Stimulated activated CD4-positive, alpha-beta T cell treated with anti-CD3 and anti-CD28 coated beads, Interleukin-4, amount 100 ng/mL, for 24 hours (primary cell): ENCODE measurements around the gene DTNB.
"Not testable (repeated sequence)": the region's sequence is repeated elsewhere in the genome, so short reads cannot be mapped to it uniquely, and the experiment has no call there.

Source experiments
- DNase-seq: peaks from one replicate; pipeline ENCODE4 v3.0.0-alpha.2; 2020

Gene DTNB

DNA sequence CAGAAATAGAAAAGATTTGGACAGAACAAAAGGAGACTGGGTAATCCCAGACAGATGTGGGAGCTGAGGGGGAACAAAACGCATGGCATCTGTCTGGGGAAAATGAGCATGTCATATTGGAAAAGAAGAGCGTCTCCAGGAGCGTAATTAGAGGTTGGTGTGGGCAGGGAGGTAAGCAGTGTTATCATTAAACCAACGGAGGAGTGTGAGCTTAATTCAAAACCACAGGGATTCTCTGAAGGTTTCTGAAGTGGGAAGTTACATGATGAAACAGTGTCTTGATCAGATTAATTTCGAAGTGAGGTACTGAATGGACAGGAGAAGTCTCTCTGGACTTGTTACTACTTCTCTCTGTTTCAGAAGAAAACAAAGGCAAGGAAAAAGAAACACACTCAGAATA, 53.3 kb downstream of the DTNB start:
- DNase-seq, result no peak

DNA sequence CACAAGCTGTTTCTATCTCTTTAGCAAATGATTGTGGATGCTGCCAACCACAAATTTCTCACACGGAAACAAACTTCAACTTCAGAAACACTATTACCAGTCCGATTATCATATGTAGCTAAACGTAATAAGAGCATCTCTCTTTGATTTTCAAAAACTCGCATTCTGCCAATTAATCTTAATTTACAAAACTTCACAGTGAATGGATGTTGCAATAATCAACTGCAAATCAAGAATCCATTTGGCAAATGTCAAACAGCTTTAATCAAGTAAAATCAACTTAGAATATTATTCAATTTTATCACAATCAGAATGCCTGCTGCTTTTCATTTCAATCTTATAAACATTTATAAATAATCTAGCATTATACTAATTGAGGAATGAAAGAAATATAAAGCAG, 54.2 kb downstream of the DTNB start:
- DNase-seq, result no peak

DNA sequence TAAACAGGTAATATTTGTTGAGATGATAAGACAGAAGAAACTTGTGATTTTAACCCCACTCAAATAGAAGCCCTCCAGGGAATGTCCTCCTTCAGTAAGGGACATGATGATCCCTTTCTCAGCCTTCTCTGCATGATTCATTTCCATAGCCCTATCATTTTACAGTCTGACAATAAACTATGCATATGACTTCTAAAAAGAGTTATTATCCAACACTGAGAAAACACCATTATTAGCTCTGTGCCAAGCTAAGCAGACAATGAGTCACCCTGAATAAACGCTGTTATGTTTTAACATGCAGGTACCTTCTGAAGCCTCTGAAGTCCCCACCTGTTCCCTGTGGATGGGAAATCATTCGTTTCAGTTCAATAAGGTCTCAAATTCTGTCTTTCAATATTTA, 54.7 kb downstream of the DTNB start:
- no peak for DNase-seq

DNA sequence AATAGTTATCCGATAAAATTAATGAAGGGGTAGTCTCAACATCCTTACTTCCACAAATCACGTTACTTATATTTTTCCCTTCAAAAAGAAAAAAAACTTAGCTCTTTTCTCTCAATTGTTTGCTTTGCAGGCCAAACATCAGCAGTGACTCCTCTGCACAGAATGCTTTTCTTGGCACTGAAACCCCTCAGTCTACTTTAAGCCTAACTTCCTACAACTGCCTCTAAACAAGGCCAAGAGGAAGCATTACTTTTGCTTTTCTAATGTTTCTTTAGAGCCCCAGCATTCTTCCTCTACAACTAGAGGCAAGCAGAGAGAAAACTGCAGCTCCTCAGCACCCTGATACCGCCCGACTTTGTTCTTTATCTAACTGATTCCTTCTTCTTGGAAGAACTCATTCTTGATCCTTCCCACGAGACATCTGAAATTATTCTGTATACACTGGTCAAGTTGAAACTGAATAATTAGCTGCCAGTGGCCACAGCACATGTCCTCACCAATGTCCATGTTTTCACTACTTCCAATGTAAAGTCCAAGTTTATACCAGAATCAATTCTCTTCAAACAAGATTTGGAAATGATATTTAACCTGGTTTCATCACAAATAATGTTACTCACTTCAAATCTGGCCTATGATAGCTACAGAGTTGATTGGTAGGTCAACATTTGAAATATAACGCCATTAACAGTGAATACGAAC, 55.3 kb downstream of the DTNB start:
- DNase-seq, result no peak

DNA sequence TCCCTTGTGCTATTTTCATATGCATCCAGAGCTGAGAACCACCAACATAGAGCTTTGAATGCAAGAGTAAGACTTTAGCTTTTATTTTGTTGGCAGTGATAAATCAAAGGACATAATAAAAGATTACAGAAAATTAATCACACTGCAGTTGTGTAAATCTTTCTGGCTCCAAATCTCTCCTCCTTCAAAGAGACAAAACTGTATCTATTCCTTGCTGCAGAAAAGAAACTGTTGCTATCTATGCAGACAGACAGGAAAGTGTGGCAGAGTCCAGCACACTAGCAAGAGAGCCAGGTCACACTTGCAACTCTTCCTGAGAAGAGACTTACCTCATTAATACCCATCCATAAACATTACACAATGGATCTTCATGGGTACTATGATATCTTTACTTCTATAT, 57.5 kb downstream of the DTNB start:
- no peak for DNase-seq

DNA sequence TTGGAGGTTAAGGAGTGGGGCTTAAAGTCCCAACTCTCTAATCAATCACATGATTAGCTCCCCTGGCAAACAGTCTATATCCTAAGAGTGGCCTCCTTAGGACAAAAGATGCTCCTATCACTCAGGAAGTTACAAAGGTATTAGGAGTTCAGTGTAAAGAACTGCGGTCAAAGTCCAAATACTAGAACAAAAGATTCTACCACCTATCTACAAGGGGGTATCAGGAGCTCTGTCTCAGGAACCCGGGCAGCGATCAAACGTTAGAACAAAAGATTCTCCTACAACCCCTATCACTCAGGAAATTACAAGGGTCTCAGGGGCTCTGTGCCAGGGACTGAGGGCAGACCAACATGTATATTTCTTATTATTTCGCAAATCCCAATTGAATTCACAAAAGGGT, 58.0 kb downstream of the DTNB start:
- DNase-seq, result no peak

DNA sequence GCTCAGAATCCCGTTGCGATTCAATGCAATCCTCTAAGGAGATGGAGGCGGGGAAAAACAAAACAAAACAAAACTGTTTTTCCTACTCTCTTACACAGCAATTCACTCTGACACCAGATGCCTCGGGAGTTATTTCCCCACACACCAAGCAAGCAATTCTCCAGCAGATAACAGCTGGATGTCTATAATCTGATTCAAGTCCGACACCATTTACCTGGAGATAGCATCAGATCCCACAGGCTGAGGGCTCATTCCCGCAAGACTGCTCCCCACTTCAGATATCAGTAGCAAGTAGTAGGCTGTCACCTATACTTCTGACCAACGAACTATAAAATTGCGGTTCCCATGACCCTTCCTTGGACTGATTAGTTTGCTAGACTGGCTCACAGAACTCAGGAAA, 58.7 kb downstream of the DTNB start:
- no peak for DNase-seq

DNA sequence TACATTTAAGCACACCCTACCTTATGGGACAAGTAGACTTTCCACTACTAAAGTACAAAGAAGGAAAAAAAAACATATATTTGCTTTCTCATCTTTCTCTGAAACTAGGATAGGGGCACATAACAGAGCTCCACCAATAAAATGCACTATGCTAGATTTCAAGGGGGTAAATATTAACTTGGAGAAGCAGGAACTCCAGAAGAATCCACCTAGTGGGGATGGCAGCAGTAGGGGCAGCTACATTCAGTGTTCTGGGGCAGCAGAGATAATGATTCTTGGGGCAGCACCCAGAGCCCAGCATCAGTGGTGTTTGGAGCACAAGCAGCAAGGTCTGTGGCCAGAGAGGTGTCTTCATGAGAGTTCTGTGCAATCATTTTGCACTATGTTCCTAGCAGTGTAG, 64.7 kb downstream of the DTNB start:
- DNase-seq, result no peak

DNA sequence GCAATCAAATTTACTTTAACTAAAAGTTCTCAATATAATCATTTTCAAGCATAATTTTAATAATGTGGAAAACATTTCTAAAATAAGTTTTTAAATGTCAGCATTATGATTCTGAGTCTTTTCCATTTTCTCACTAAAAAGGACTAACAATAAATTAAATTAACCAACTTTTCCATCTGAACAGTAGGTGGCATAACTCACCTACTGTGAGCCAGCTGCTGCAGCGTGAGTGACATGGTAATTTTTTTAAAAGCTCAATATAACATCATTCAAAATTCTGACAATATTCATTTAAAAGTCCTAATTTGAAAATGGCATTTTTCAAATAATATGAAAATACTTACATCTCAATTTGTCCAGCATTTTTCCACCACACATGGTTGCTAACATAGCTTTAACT, 66.5 kb downstream of the DTNB start:
- no peak for DNase-seq

DNA sequence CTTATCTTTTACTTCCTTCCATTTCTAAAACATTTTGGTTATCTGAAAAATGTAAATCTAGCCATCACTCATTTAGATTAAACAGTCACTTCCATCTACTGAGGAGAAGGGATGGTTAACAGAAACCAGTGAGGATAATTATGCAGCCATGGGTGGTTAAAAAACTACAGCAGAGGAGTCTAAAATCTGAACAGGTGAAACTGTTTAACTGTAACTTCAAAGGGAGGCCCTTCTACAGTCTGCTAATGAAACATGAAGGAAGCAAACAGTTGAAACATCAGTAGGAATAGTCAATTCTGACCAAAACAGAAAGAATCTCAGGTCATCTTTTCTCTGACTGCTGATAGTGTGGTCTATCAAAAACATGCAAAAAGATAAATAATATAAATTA, 71.0 kb downstream of the DTNB start:
- no peak for DNase-seq

DNA sequence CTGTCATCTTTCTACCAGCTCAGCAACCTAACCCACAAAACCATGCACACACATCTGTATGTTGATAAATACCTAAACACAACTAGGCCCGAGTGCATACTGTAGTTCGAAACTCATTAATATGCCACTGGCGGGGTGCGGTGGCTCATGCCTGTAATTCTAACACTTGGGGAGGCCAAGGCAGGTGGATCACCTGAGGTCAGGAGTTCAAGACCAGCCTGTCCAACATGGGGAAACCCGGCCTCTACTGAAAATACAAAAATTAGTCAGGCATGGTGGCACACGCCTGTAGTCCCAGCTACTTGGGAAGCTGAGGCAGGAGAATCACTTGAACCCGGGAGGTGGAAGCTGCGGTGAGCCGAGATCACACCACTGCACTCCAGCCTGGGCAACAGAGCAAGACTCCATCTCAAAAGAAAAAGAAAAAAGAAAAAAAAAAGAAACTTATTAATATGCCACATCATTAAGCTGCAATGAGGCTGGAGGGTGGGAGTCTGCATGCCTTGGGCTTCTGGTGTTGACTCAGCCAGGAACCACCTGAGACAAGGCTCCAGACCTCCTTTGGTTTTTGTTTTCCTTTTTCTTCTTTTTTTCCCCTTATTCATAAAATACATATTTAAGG, 71.6 kb downstream of the DTNB start:
- not testable (repeated sequence) for DNase-seq

DNA sequence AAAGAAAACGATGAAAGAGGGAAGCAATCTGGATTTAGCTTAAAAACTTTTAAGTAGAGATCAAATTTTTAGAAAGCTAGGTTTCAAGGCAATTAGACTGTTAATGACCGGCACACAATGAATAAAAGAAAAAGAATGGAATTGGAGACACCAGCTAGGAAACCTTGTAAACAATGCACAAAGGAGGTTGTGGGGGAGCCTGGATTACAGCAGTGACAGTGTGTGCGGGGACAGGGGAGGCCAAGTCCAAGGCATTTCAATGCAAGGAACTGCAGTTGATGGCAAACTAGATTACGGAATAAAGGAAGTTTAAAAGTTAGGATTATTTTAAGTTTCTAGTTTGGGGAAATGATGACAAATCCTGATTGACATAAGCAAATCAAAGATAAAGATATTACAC, 74.5 kb downstream of the DTNB start:
- no peak for DNase-seq

DNA sequence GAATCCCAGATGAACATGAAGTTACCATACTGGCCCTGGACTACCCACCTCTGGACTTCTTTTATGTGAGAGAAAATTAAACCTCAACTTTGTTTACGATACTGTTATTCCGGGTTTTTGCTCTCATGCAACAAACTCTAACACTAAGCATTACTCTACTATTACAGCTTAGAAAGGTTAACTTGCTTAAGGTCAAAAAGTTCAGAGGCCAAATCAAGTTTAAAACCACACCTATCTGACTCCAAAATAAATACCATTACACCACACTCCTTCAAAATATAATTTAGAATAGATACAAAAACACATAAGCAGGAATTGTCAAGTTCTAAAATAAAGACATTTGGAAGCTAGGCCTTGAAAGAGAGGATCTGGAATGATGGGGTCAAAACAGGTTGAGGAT, 75.0 kb downstream of the DTNB start:
- no peak for DNase-seq

DNA sequence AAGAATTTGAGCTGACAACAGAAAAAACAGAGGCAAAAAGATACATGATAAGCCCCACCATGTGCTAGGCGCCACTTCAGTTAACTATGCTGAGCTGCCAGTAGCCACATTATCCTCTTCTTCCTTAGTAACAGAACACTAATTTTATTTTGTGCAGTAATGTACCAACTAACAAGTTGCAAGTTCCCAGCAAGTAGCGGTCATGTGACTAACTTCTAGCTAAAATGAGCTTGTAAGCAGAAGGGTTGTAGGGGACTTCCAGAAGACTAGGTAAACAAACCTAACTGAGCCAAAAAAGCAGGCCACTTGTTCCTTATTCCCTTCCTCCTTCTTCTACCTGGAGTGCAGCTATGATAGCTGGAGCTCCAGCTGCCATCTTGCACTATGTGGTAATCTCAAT, 75.5 kb downstream of the DTNB start:
- no peak for DNase-seq

DNA sequence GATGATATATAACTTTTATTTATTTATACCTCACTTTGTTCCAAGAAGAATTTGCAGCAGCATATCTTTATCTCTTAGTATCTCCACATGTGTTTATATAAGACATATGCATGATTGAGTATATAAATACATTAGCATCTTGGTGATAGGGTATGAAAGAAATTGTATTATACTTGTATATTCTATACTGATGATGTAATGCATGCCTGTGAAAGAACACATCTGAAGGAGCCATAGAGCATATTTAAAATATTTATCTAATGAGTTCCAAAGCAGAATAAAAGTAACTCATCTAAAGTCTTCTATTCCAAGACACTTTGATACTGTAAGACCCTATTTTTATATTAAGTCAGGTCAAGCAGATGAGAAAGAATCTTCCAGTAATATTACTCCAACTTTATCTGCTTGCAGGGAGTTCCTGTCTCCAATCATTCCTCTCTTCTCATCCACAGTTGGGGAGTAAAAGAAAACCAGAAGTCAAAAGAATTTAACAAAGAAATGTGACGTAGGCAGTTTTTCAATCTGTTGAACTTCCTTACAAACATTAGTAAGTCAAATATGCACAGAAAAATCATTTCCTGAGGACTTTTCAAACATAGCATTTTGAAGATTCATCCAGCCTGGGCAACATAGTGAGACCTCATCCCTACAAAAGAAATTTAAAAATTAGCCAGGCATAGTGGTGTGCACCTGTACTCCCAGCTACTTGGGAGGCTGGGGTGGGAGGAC, 76.7 kb downstream of the DTNB start:
- DNase-seq, result no peak

DNA sequence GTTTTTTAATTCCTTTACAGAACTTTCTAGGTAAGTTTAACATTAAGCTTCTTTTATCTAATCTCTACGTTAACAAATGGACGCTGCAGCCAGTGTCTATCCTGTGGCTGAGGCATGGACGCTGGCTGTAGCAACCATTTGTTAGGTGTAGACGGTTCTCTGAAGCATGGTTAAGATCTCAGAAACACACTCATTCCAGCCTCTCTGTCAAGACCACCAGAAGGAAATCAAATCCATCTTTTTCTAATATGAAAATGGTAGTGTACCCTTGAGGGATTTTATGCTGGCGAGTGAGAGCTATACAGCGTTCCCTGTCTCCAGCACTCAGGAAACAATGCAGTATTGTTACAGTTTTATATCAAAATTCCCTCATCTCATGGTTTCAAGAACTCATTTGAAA, 78.0 kb downstream of the DTNB start:
- DNase-seq, result no peak

DNA sequence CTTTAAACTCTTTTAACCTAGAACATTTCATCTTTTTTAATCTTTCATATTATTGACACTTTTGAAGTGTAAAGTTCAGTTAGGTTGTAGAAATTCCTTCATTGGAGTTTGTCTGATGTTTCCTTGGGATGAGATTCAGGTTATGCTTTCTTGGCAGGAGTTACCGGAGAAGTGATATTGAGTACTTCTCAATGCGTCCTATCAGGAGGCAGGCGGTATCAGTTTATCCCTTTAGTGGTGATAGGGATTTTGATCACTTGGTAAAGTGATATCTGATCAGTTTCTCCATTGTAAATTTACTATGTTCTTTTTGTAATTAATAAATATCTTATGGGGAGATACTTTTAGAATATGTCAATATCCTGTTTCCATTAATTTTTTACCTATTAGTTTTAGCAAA, 78.4 kb downstream of the DTNB start:
- DNase-seq, result no peak

DNA sequence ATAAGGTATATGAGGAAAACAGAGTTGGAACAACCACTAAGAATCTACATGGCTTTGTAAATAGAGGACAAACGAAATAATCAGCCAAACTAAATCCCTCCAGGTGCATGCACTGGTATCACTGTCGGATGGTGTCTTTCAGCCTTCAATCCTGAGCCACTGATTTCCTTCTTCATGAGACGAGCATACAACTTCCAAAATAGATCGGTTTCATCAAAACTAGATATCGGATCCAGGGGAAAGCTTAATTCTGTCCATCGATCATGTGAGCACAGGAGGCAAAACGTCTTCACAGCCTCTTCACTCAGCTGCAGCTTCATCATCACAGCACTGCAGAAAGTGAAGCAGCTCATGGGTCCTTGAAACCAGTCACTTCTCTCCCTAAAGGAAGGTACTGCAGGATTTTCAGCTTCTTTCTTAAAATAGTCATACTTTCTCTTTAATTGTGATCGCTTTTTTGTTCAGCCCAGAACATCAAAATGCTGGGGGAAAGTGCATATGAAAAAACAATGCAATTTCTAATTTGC, 80.5 kb downstream of the DTNB start:
- no peak for DNase-seq

DNA sequence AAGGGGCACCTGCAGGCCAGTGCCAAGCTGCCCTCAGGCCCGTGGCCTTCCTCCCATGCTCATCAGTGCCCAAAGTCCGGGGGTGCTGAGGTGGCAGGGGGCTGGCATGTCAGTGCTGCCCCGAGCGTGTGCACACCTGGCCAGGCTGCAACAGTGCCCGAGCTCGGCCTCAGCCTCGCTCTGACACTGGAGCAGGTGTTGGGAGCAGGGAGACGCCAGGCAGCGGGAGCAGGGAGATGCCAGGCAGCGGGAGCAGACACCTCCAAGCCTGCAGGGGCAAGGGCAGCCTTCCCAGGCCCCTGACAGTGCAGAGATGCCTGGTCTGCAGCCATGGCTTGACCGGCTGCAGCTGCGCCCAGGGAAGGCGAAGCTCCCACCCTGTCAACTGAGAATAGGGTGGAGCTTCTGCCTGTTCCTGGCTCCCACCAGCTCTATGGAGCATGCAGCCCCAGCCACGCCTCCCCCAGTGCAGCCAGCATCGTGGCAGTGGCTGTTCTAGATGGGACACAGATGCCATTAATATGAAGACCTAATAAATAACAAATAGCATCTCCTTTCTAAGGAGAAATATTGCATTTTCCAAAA, 82.4 kb downstream of the DTNB start:
- DNase-seq, result no peak

DNA sequence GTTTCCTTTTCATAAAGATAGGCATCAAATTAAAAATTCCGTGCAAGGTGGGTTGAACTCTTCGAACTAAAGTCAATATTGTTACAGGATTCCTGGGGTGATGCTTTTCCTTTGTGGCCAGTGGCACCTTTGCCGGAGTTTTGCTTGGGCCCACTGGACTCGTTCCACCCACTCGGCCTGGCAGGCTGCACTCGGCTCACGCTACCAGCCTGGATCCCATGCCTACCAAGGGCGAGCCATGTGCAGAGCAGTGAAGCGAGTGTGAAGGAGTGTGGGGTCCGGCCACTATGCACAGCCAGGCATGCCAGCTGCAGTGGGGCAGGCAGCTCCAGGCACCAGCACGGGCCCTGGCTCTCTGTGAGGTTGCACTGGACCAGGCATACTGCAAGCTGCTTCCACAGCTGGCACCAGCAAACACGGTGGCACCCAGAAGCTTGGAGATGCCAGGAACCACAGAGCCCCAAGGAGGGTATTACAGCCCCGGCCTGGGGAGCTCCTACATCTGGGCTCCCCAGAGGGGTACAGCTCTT, 83.6 kb downstream of the DTNB start:
- no peak for DNase-seq

DNA sequence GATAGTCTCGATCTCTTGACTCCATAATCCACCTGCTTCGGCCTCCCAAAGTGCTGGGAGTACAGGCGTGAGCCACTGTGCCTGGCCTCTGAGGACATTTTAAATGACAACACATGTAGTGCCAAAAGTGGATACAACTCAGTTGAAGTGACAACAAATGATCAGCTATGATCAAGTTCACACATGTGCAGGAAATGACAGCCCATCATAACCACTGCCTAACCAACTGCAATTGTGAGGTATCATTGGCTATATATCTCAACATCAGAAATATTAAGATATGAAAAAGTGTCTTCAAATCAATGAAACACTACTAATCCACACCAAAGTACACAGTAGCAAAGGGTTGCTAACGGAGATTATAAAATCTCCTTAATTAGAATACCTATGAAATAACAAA, 84.8 kb downstream of the DTNB start:
- no peak for DNase-seq

DNA sequence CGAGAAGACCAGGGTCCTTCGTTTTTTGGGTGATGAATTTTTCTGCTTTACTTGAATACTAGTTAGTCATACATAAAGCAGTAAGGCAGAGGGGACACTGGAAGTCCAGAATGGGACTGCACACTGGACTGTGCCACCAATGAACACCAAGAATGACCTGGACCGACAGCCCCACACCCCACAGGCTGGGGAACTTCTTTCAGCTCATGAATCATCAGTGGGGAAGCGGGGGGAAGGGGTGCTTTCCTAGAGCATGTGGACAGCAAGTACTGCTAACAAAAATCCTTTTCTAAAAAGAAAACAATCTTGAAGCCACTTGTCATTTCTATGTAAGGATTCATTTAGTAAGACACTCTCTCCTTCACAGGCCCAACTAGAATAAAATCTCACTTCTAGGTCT, 86.0 kb downstream of the DTNB start:
- DNase-seq, result no peak

DNA sequence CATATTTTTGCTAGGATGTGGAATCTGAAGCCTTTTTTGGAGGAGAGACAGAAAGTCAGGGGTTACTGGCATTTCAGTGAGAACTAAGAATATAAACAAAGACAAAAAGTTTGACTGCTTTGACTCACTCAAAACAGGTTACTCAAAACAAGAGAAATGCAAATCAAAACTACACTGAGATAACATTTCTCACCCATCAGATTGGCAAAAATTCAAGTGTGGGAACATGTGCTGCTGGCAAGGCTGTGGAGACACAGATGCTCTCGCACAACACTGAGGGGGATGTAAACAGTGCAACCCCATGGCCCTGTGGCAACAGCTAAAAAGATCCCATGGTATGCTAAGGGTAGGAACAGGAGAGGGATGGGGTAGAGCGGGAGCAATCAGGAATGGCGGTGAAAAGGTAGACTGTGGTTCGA, 86.6 kb downstream of the DTNB start:
- peak; percentile 26 for DNase-seq

DNA sequence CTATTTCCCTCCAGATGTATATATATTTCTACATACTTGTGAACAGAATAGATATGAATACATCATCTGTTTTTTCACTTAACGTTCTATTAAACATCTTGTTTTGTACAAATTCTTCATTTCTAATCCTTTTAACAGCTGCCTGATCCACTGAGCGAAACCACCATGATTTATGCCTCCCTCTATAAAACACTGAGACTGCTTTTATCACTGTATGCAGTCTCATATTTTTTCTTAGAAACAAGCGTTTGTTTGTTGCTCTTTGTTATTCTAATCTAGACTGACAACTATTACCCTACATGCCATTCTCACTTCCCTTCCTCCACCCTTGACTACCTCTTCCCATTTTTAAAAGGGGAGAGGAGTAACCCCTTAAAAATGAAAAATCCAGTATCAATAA, 88.2 kb downstream of the DTNB start:
- DNase-seq, result no peak
